WTC11 (cell line): ENCODE data around the gene ECM1. TPM values are rescaled to one million over a fixed set of nuclear protein-coding genes. Genes with fewer than 3 reads are reported as not detected.
A peak's percentile ranks its signal among the peaks of the same experiment; 100 is the strongest.

ENCODE experiments used
- ATAC-seq: fragments of 200-7000 bp; cut with Tn5 transposase; 2 replicates; pipeline ENCODE4 v1.10.0; 2021; ENCODE audit warnings: mild to moderate bottlenecking, moderate library complexity
- CTCF ChIA-PET: fragments of 300-600 bp; sonication (Branson Sonifier 250); formaldehyde crosslinking; loops from one replicate; lab custom pipeline; 2021; ENCODE audit warnings: antibody characterized with exemption; lab: Charles Lee
- POLR2A ChIA-PET: fragments of 350-600 bp; sonication (Branson Sonifier 250); formaldehyde crosslinking; loops from one replicate; lab custom pipeline; 2021; ENCODE audit warnings: antibody characterized with exemption; lab: Charles Lee
- DNase-seq: peaks from one replicate; pipeline ENCODE4 v3.0.0; 2021; ENCODE audit warnings: low spot score
- H3K27ac Mint-ChIP-seq: 2 replicates; pipeline ENCODE4 v1.8.0; 2021; ENCODE audit warnings: mixed read lengths
- H3K27me3 Mint-ChIP-seq: 2 replicates; pipeline ENCODE4 v1.8.0; 2021; ENCODE audit warnings: low read depth, mild to moderate bottlenecking, moderate library complexity, mixed read lengths
- H3K36me3 Mint-ChIP-seq: 2 replicates; pipeline ENCODE4 v1.8.0; 2021; ENCODE audit warnings: mixed read lengths
- H3K4me1 Mint-ChIP-seq: 2 replicates; pipeline ENCODE4 v1.8.0; 2022; ENCODE audit warnings: mixed read lengths
- H3K4me3 Mint-ChIP-seq: 2 replicates; pipeline ENCODE4 v1.8.0; 2021; ENCODE audit warnings: mild to moderate bottlenecking, moderate library complexity, mixed read lengths
- H3K9me3 Mint-ChIP-seq: 2 replicates; pipeline ENCODE4 v1.8.0; 2021; ENCODE audit warnings: mixed read lengths
- AR ChIP-seq: fragments of 250-450 bp; sonication (Bioruptor Pico); IDR thresholded peaks from 2 replicates; pipeline ENCODE4 v1.9.0; 2021; ENCODE audit warnings: mild to moderate bottlenecking
- ATF1 ChIP-seq: sonication (generic); formaldehyde crosslinking; IDR thresholded peaks from 2 replicates; pipeline ENCODE4 v1.8.1; 2023; ENCODE audit warnings: mild to moderate bottlenecking, moderate library complexity, missing genetic modification reagents
- CBFB ChIP-seq: sonication (generic); formaldehyde crosslinking; IDR thresholded peaks from 2 replicates; pipeline ENCODE4 v1.8.1; 2022; ENCODE audit warnings: mild to moderate bottlenecking, low read depth, missing genetic modification reagents
- E2F1 ChIP-seq: sonication (generic); formaldehyde crosslinking; IDR thresholded peaks from 2 replicates; pipeline ENCODE4 v1.8.0; 2022; ENCODE audit warnings: mild to moderate bottlenecking, missing genetic modification reagents
- E2F4 ChIP-seq: sonication (generic); formaldehyde crosslinking; IDR thresholded peaks from 2 replicates; pipeline ENCODE4 v1.8.1; 2022; ENCODE audit warnings: low read depth, mild to moderate bottlenecking, moderate library complexity, missing genetic modification reagents, borderline replicate concordance
- FOXJ3 ChIP-seq: sonication (generic); formaldehyde crosslinking; IDR thresholded peaks from 2 replicates; pipeline ENCODE4 v1.9.0; 2021; ENCODE audit warnings: missing genetic modification reagents, mild to moderate bottlenecking, borderline replicate concordance
- IRF1 ChIP-seq: sonication (generic); formaldehyde crosslinking; IDR thresholded peaks from 2 replicates; pipeline ENCODE4 v1.8.0; 2023; ENCODE audit warnings: missing genetic modification reagents
- SP1 ChIP-seq: sonication (generic); formaldehyde crosslinking; conservative IDR thresholded peaks from 2 replicates; pipeline ENCODE4 v1.8.1; 2022; ENCODE audit warnings: missing genetic modification reagents
- TEAD4 ChIP-seq: sonication (generic); formaldehyde crosslinking; IDR thresholded peaks from 2 replicates; pipeline ENCODE4 v1.8.0; 2022; ENCODE audit warnings: mild to moderate bottlenecking, missing genetic modification reagents
- ZNF317 ChIP-seq: sonication (generic); formaldehyde crosslinking; IDR thresholded peaks from 2 replicates; pipeline ENCODE4 v1.8.1; 2023; ENCODE audit warnings: low read depth, mild to moderate bottlenecking, moderate library complexity, missing genetic modification reagents, borderline replicate concordance
- ZNF512 ChIP-seq: sonication (generic); formaldehyde crosslinking; IDR thresholded peaks from 2 replicates; pipeline ENCODE4 v1.8.1; 2022; ENCODE audit warnings: missing genetic modification reagents, borderline replicate concordance
- ZNF532 ChIP-seq: fragments of 250-450 bp; sonication (Bioruptor Pico); IDR thresholded peaks from 2 replicates; pipeline ENCODE4 v1.9.0; 2021; ENCODE audit warnings: mild to moderate bottlenecking, borderline replicate concordance
- ZNF671 ChIP-seq: fragments of 250-450 bp; sonication (Bioruptor Pico); IDR thresholded peaks from 2 replicates; pipeline ENCODE4 v1.8.0; 2021; ENCODE audit warnings: mild to moderate bottlenecking
- total RNA-seq: library from RNA; stranded (reverse); gene quantifications from 3 replicates; pipeline ENCODE4 v1.2.3, GENCODE V29; 2021
- TF ChIP-seq, protein P1 (sequence below): fragments of 250-450 bp; sonication (Bioruptor Pico); IDR thresholded peaks from 2 replicates; pipeline ENCODE4 v1.8.0; 2021; ENCODE audit warnings: mild to moderate bottlenecking
- TF ChIP-seq, protein P2 (sequence below): fragments of 250-450 bp; sonication (Bioruptor Pico); IDR thresholded peaks from 2 replicates; pipeline ENCODE4 v1.9.0; 2021; ENCODE audit warnings: mild to moderate bottlenecking

Gene ECM1
- total RNA-seq, 1 experiment from 2014 or later = 1.6 TPM

DNA sequence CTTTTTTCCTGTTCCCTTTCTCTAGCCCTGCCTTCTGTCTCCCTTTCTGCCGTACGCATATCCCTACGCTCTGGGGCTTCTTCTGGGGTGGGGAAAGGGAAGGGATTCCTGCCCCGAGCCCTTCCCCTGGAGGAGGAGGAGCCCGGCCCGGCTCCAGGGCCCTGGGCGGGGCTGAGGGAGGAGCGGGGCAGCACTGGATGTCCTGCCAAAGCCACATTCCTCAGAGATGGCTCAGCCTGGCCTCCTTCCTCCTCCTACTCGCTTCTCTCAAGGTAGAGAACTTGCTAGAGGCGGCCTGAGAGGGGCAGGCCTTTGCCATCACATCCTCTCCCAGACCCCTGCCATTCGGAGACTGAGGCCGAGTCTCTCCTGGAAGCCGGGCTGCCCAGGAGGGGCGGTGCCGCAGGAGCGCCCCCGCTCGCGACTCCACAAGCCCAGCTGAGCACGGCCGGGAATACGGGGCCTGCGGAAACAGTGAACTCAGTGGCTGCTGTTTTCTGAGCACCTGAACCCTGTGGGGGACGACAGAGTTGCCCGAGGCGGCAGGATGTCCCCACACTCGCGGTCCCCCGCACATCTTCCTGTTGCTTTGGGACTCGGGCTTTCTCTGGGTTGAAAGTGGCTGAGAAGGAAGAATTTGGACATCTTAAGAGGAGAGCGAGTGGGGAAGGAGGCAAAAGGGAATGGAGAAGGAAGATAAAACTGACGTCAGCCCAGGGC lies 53.5 kb downstream of the ECM1 start (continued):
- TF ChIP-seq, protein P1, sequence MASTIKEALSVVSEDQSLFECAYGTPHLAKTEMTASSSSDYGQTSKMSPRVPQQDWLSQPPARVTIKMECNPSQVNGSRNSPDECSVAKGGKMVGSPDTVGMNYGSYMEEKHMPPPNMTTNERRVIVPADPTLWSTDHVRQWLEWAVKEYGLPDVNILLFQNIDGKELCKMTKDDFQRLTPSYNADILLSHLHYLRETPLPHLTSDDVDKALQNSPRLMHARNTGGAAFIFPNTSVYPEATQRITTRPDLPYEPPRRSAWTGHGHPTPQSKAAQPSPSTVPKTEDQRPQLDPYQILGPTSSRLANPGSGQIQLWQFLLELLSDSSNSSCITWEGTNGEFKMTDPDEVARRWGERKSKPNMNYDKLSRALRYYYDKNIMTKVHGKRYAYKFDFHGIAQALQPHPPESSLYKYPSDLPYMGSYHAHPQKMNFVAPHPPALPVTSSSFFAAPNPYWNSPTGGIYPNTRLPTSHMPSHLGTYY (CRISPR knock-in tag) = no peak
- no peak for TF ChIP-seq ZNF512 (CRISPR knock-in tag)
- peak; percentile 54 for TF ChIP-seq SP1 (CRISPR knock-in tag)
- TF ChIP-seq TEAD4 = no peak
- TF ChIP-seq ZNF671 (CRISPR knock-in tag) = no peak
- no peak for TF ChIP-seq FOXJ3 (CRISPR knock-in tag)
- TF ChIP-seq ZNF317 (CRISPR knock-in tag) = 0 out of 2 replicates have a peak, but pooled peaks have one; percentile 10
- no peak for TF ChIP-seq CBFB (CRISPR knock-in tag)
- TF ChIP-seq IRF1 (CRISPR knock-in tag) = no peak
- 0 out of 2 replicates have a peak, but pooled peaks have one; percentile 56 for TF ChIP-seq ZNF532 (CRISPR knock-in tag)
- 0 out of 2 replicates have a peak, but pooled peaks have one; percentile 22 for TF ChIP-seq E2F1 (CRISPR knock-in tag)
- no peak for TF ChIP-seq E2F4 (CRISPR knock-in tag)

DNA sequence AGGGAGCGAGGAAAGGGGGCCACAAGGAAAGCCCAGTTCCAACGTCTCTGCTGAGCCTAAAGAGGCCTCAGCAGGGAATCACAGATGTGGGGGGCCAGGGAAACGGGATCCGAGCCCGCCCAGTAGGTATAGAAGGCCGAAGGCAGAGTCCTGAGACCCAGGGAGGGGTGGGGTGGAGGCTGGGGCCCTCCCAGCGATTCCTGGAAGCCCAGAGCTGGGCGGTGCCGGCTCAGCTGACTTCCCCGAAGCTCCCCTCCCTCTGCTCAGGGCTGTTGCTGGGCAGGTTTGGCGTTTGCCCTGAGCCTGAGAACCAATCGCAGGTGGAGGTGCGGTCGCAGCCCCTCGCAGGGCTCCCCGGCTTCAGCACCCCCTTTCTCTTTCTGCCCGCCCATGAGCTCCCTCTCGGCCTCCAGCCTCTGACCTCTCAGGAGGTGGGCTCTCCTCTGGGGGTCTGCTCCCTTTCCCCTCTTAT lies 54.1 kb downstream of the ECM1 start:
- POLR2A ChIA-PET = interaction anchor here (0.5 to 6.4 kb wide), 13 partner anchors 9 to 414 kb away, joined by 3 to 188 read pairs (median 4); partner anchors contain the start of genes ENSA, FALEC, GOLPH3L and MCL1
- no peaks in the 10 kb centered on the region for H3K36me3 Mint-ChIP-seq
- TF ChIP-seq ATF1 (CRISPR knock-in tag) (no peak), AR (CRISPR knock-in tag) (0 out of 2 replicates have a peak, but pooled peaks have one; percentile 34), ZNF671 (CRISPR knock-in tag) (no peak)
- TF ChIP-seq, protein P2, sequence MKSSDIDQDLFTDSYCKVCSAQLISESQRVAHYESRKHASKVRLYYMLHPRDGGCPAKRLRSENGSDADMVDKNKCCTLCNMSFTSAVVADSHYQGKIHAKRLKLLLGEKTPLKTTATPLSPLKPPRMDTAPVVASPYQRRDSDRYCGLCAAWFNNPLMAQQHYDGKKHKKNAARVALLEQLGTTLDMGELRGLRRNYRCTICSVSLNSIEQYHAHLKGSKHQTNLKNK = no peak

More for the DNA sequence above, 54.1 kb downstream of the ECM1 start:
- Mint-ChIP-seq H3K27me3 (no peaks in the 10 kb centered on the region), H3K4me1 (peaks cover 52% of the 10 kb centered on the region), H3K4me3 (peak overlapping the region; percentile 92), H3K9me3 (no peaks in the 10 kb centered on the region), H3K27ac (peak overlapping the region; percentile 98)
- DNase-seq (peak; percentile 92), ATAC-seq (peak; percentile 54)
- CTCF ChIA-PET = interaction anchor here (0.5 to 7.9 kb wide), 16 partner anchors 9 to 251 kb away, joined by 3 to 144 read pairs (median 8); partner anchors contain the start of genes ADAMTSL4, ENSA, FALEC and MCL1
